ENCODE measurements around the gene PITPNM3.

Gene PITPNM3

GRCh38 chr17:6444571-6445335 is 111.6 kb downstream of the PITPNM3 start:
- no peak for DNase-seq (ENCODE audit: low read depth in 3 of 3)

- peak; percentile 90 to 96 (median 92) for DNase-seq (ENCODE audit: low read depth in 3 of 3)
These were observed 112.4 kb downstream of the PITPNM3 start, which contains the start of gene PIMREG for GRCh38 chr17:6443692-6444570. PIMREG (plus strand) TSS chr17:6444455; CDS start chr17:6445111, 656 bp downstream.

GRCh38 chr17:6442775-6443174 is 113.6 kb downstream of the PITPNM3 start:
- no peak for DNase-seq (ENCODE audit: low read depth in 3 of 3)

- no peak for DNase-seq (ENCODE audit: low read depth in 3 of 3)
These were observed 116.4 kb downstream of the PITPNM3 start for GRCh38 chr17:6439951-6440350.

GRCh38 chr17:6437956-6438355 is 118.4 kb downstream of the PITPNM3 start:
- DNase-seq (ENCODE audit: low read depth in 3 of 3) = no peak

- DNase-seq (ENCODE audit: low read depth in 3 of 3) = no peak
These were observed 118.9 kb downstream of the PITPNM3 start for GRCh38 chr17:6437466-6437865.

- DNase-seq (ENCODE audit: low read depth in 3 of 3) = peak in 1 of 3 donors; percentile 41
These were observed 120.4 kb downstream of the PITPNM3 start for GRCh38 chr17:6435968-6436367.

GRCh38 chr17:6435051-6435450 is 121.3 kb downstream of the PITPNM3 start, which contains the start of gene AIPL1:
AIPL1 (minus strand) TSS chr17:6435121; CDS start chr17:6435104, 17 bp downstream.
- DNase-seq (ENCODE audit: low read depth in 3 of 3) = no peak

- DNase-seq (ENCODE audit: low read depth in 3 of 3) = no peak
These were observed 125.6 kb downstream of the PITPNM3 start for GRCh38 chr17:6430769-6431168.

- DNase-seq (ENCODE audit: low read depth in 3 of 3) = no peak
These were observed 127.1 kb downstream of the PITPNM3 start for GRCh38 chr17:6429266-6429665.

GRCh38 chr17:6428207-6428965 is 128.0 kb downstream of the PITPNM3 start:
- DNase-seq (ENCODE audit: low read depth in 3 of 3) = no peak

- DNase-seq (ENCODE audit: low read depth in 3 of 3) = peak in 2 of 3 donors; percentile 8 to 17
These were observed 129.0 kb downstream of the PITPNM3 start for GRCh38 chr17:6427279-6427781.

GRCh38 chr17:6426356-6427101 is 129.8 kb downstream of the PITPNM3 start:
- no peak for DNase-seq (ENCODE audit: low read depth in 3 of 3)

GRCh38 chr17:6425407-6425806 is 130.9 kb downstream of the PITPNM3 start:
- no peak for DNase-seq (ENCODE audit: low read depth in 3 of 3)

GRCh38 chr17:6423931-6424330 is 132.4 kb downstream of the PITPNM3 start:
- DNase-seq (ENCODE audit: low read depth in 3 of 3) = no peak

GRCh38 chr17:6422654-6423241 is 133.6 kb downstream of the PITPNM3 start:
- no peak for DNase-seq (ENCODE audit: low read depth in 3 of 3)

GRCh38 chr17:6421700-6422604 is 134.4 kb downstream of the PITPNM3 start:
- peak; percentile 58 to 67 (median 60) for DNase-seq (ENCODE audit: low read depth in 3 of 3)

- no peak for DNase-seq (ENCODE audit: low read depth in 3 of 3)
These were observed 136.1 kb downstream of the PITPNM3 start for GRCh38 chr17:6420173-6420641.

- no peak for DNase-seq (ENCODE audit: low read depth in 3 of 3)
These were observed 140.7 kb downstream of the PITPNM3 start for GRCh38 chr17:6415616-6416015.

All from stimulated activated CD4-positive, alpha-beta T cell treated with anti-CD3 and anti-CD28 coated beads, TNF-alpha, amount 100 ng/mL, for 48 hours (primary cell).